ENCODE measurements around the gene ADAMTS4. TPM values are rescaled to one million over a fixed set of nuclear protein-coding genes. Genes with fewer than 3 reads are reported as not detected.

ADAMTS4 gene
- total RNA-seq, 1 experiment from 2014 or later, result 9.0 TPM

DNA sequence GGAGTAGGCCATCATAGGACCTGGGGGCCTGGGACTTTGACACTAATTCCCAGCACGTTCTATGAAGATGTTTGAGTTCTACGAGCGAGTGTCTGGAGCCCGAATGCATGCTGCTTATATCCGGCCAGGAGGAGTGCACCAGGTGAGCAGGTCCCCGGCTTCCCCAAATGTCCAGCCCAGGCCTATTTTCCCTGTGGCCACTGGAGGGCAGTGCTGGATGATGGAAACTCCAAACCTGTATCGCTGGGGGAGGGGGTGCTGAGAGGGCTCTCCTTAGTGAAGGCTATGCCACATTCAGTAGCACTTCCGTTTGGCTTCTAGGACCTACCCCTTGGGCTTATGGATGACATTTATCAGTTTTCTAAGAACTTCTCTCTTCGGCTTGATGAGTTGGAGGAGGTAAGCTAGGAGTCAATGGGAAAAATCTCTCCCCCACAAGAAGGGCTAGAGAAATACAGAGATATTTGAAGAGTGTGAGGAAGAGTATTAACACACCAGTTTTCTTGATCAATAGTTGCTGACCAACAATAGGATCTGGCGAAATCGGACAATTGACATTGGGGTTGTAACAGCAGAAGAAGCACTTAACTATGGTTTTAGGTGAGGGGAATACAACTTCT lies 11.0 kb upstream of the ADAMTS4 start:
- Histone ChIP-seq H3K36me3 (replicated peaks; ENCODE audit: control insufficient read depth, insufficient read depth, low read length) (peaks cover 41% of the 10 kb centered on the region), H3K4me3 (ENCODE audit: insufficient read depth, low read depth, low read length) (no peak overlapping the region), H3K27me3 (ENCODE audit: control insufficient read depth, insufficient read depth, low read length) (no peaks in the 10 kb centered on the region)
- peak; percentile 91 for DNase-seq

GRCh38 chr1:161207173-161207572 lies 8.3 kb upstream of the ADAMTS4 start:
- Histone ChIP-seq H3K27me3 (ENCODE audit: control insufficient read depth, insufficient read depth, low read length) (no peaks in the 10 kb centered on the region), H3K36me3 (replicated peaks; ENCODE audit: control insufficient read depth, insufficient read depth, low read length) (peaks cover 30% of the 10 kb centered on the region), H3K4me3 (ENCODE audit: insufficient read depth, low read depth, low read length) (no peak overlapping the region)
- no peak for DNase-seq

DNA sequence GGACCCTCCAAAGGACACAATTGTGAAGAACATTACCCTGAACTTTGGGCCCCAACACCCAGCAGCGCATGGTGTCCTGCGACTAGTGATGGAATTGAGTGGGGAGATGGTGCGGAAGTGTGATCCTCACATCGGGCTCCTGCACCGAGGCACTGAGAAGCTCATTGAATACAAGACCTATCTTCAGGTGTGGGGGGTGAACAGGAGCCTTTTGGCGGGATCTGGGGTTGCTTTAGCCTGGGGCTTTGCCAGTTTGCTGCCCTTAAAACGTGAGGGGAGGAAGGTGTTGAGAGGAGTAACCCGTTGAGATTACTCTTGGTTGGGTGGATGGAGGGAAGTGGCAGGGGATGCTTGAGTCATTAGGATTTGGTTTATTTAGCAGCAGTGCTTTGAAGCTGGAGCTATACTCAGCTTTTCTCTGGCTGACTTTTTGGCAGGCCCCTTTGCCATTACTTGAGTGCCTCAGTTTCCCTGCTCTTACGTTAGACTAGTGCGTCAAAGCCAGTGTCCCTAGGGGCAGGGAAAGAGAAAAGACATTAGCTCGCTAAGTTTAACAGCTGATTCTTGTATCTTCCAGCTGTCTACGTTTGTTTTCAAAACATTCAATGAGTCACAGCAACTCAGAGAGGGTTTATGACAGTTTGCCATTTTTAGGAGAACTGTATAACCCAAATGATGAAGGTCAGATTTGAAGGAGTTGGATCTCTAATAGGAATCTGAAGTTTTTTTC lies 7.7 kb upstream of the ADAMTS4 start:
- Histone ChIP-seq H3K4me3 (ENCODE audit: insufficient read depth, low read depth, low read length) (no peak overlapping the region), H3K36me3 (replicated peaks; ENCODE audit: control insufficient read depth, insufficient read depth, low read length) (peaks cover 27% of the 10 kb centered on the region), H3K27me3 (ENCODE audit: control insufficient read depth, insufficient read depth, low read length) (no peaks in the 10 kb centered on the region)
- DNase-seq, result no peak

DNA sequence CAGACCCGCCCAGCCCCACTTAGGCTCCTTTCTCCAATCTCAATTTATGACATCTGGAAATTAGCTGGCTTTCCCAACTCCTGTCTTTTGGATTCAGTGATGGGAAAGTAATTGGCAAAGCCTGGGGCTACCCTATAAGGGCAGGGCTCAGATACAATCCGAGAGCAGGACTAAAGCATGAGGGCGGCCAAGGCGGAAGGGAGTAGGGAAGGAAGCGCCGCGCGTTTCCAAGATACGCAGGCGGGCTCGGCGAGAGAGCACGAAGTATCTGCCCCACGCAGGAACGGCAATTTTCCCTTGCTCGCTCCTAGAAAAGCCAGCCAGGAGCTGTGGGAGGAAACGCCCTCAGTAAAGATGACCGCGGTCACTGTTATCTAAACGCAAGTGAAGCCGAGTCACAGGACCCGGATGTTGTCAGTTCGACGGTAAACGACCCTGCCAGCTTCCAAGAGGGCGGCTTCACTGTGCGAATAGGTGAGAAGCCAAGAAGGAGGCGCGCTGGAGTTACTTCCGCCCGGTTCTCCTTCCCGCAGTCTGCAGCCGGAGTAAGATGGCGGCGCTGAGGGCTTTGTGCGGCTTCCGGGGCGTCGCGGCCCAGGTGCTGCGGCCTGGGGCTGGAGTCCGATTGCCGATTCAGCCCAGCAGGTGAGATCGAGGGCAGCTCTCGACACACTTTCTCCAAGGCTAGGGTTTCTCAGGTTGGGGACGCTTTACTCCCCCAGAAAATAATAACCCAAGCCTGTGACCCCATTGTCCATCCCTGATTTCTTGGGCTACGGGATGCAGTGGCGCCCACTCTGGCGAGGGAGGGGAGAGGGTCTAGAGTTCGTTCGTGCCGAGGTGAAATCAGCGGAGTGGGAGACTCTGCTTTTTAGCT lies 3.2 kb upstream of the ADAMTS4 start, which contains the start of gene NDUFS2:
TSS of gene NDUFS2 (plus strand) at position 532 of the 877 bp plus-strand sequence. CDS start at position 551, 19 bp downstream.
- peak; percentile 91 for DNase-seq
- no peaks in the 10 kb centered on the region for H3K27me3 ChIP-seq (ENCODE audit: control insufficient read depth, insufficient read depth, low read length)

GRCh38 chr1:161200992-161201835 lies 2.4 kb upstream of the ADAMTS4 start:
- H3K36me3 ChIP-seq (replicated peaks; ENCODE audit: control insufficient read depth, insufficient read depth, low read length), result peaks cover 7% of the 10 kb centered on the region
- no peaks in the 10 kb centered on the region for H3K27me3 ChIP-seq (ENCODE audit: control insufficient read depth, insufficient read depth, low read length)
- H3K4me3 ChIP-seq (ENCODE audit: insufficient read depth, low read depth, low read length), result peak overlapping the region; percentile 30
- DNase-seq, result peak; percentile 60

More for the DNA sequence above, 3.2 kb upstream of the ADAMTS4 start, which contains the start of gene NDUFS2:
- Histone ChIP-seq H3K36me3 (replicated peaks; ENCODE audit: control insufficient read depth, insufficient read depth, low read length) (peaks cover 14% of the 10 kb centered on the region), H3K4me3 (ENCODE audit: insufficient read depth, low read depth, low read length) (peak within 1 kb of the TSS; percentile 82)

- Histone ChIP-seq H3K4me3 (ENCODE audit: insufficient read depth, low read depth, low read length) (peak overlapping the region; percentile 13; the same call in 1 of the 2 replicates), H3K36me3 (replicated peaks; ENCODE audit: control insufficient read depth, insufficient read depth, low read length) (peaks cover 11% of the 10 kb centered on the region), H3K27me3 (ENCODE audit: control insufficient read depth, insufficient read depth, low read length) (no peaks in the 10 kb centered on the region)
- DNase-seq, result peak; percentile 54
Observed at GRCh38 chr1:161200421-161200991, 1.7 kb upstream of the ADAMTS4 start.

DNA sequence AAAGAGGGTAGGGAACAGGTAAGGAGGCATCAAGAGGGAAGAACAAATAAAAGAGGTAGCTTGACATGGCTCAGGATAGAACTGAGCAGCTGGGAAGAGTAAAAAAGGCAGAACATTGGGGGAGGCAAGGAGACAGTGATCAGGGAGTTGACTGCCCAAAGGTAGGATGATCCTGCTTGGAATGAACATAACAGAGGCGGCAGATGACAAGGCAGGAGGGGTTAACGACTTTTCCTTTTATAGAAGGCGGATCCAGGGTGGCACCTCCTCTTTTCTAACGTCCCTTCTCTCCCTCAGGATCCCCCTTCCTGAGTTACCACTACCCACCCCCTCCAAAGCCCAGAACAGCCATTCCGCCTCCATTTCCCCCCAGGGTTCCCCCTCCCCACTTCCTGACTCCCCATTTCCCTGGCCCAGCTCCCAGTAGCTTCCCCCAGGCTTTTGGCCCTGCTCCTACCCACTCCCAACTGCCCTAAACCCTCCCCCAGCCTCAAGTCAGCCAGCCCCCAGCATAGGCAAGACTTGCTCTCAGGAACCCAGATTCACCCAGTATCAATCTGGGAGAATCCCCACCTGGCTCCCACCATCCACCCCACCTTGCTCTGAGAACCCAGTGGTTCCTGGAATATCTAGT lies 769 bp upstream of the ADAMTS4 start:
- DNase-seq, result peak; percentile 48
- no peak overlapping the region for H3K4me3 ChIP-seq (ENCODE audit: insufficient read depth, low read depth, low read length)
- H3K27me3 ChIP-seq (ENCODE audit: control insufficient read depth, insufficient read depth, low read length), result no peaks in the 10 kb centered on the region
- peaks cover 13% of the 10 kb centered on the region for H3K36me3 ChIP-seq (replicated peaks; ENCODE audit: control insufficient read depth, insufficient read depth, low read length)

DNA sequence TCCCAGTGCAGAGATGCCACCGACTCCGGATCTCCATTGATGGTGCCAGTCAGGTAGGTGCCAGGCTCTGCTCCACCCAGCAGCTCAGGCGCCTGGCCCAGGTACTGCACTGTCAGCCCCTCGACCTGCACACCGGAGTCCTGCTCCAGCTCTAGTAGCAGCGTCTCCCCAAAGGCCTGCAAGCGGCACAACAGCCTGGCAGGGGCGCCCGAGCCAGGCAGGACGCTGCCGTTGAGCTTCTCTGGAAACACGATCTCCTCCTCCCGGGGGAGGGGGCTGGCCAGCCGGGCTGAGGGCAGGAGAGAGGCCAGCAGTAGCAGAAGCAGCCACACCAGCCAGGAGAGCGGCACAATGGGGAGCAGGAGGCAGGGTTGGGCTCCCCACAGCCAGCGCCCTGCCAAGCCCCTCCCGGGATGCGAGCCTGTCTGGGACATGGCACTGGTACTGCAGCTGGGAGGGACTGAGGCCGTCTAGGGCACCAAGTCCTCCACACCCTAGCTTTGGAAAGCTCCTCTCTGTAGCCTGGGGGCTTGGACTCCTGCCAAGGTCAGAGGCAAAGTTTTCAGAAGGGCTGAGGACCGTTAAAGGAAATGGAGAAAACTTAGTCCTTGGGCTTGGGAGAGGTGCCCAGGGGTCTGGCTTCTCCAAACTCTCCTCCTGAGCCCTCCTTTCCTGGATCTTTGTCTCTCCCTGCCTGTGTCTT lies 509 bp downstream of the ADAMTS4 start:
- H3K4me3 ChIP-seq (ENCODE audit: insufficient read depth, low read depth, low read length), result peak overlapping the region; percentile 30
- DNase-seq, result peak; percentile 94

GRCh38 chr1:161197560-161198193 lies 1.2 kb downstream of the ADAMTS4 start:
- no peaks in the 10 kb centered on the region for H3K27me3 ChIP-seq (ENCODE audit: control insufficient read depth, insufficient read depth, low read length)
- peak overlapping the region; percentile 30 for H3K4me3 ChIP-seq (ENCODE audit: insufficient read depth, low read depth, low read length)
- H3K36me3 ChIP-seq (replicated peaks; ENCODE audit: control insufficient read depth, insufficient read depth, low read length), result peaks cover 11% of the 10 kb centered on the region
- no peak for DNase-seq

More for the DNA sequence above, 509 bp downstream of the ADAMTS4 start:
- Histone ChIP-seq H3K36me3 (replicated peaks; ENCODE audit: control insufficient read depth, insufficient read depth, low read length) (peaks cover 9% of the 10 kb centered on the region), H3K27me3 (ENCODE audit: control insufficient read depth, insufficient read depth, low read length) (no peaks in the 10 kb centered on the region)

- peak; percentile 65 for DNase-seq
- Histone ChIP-seq H3K4me3 (ENCODE audit: insufficient read depth, low read depth, low read length) (peak overlapping the region; percentile 30), H3K27me3 (ENCODE audit: control insufficient read depth, insufficient read depth, low read length) (no peaks in the 10 kb centered on the region), H3K36me3 (replicated peaks; ENCODE audit: control insufficient read depth, insufficient read depth, low read length) (peaks cover 15% of the 10 kb centered on the region)
Observed at GRCh38 chr1:161196521-161197451, 2.1 kb downstream of the ADAMTS4 start.

DNA sequence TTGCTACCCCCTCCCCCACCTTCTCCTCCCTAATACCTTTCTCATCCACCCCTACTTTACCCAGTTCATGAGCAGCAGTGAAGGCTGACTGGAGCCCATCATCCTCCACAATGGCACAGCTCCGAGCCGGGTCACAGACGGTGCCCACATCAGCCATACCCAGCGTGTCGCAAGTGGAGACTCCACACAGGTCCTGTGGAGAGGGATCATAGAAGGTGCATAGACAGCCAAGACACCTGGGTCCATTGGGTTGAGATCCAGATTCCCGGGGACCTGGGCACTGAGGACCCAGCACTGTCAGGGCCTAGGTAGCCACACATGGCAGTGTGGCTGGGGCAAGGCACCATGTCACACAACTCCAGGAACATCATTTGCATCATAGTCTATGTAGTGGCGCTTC lies 2.7 kb downstream of the ADAMTS4 start:
- no peaks in the 10 kb centered on the region for H3K27me3 ChIP-seq (ENCODE audit: control insufficient read depth, insufficient read depth, low read length)
- DNase-seq, result no peak
- peaks cover 21% of the 10 kb centered on the region for H3K36me3 ChIP-seq (replicated peaks; ENCODE audit: control insufficient read depth, insufficient read depth, low read length)
- H3K4me3 ChIP-seq (ENCODE audit: insufficient read depth, low read depth, low read length), result no peak overlapping the region

DNA sequence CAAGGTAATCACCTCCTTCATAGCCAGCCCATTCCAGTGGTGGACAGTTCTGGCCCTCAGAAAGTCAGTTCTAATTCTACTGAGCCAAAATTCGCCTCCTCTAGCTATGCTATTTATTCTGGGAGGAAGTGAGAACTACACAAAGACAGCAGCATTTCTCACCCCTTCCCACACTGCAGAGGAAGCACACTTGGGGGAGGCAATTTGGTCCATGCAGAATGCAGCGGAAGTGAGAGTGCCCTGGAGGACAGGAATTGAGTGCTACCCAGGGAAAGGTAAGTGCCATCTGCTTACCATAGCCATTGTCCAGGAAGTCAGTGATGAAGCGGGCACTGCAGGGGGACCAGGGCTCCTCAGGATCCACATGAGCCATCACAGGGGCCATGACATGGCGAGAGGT lies 3.7 kb downstream of the ADAMTS4 start:
- Histone ChIP-seq H3K36me3 (replicated peaks; ENCODE audit: control insufficient read depth, insufficient read depth, low read length) (peaks cover 21% of the 10 kb centered on the region), H3K27me3 (ENCODE audit: control insufficient read depth, insufficient read depth, low read length) (no peaks in the 10 kb centered on the region), H3K4me3 (ENCODE audit: insufficient read depth, low read depth, low read length) (no peak overlapping the region)
- no peak for DNase-seq
